H9 (cell line): ENCODE data around the gene AIFM3. TPM values are rescaled to one million over a fixed set of nuclear protein-coding genes. Genes with fewer than 3 reads are reported as not detected.

ENCODE experiments used
- DNase-seq: peaks from one replicate; pipeline ENCODE4 v3.0.0-alpha.2; 2017
- H2AFZ ChIP-seq: one replicate; pipeline ENCODE4 v1.6.1; 2013; ENCODE audit warnings: mild to moderate bottlenecking, low read length, control low read depth, moderate library complexity
- H2AK5ac ChIP-seq: 2 replicates; pipeline ENCODE4 v1.6.1; 2013; ENCODE audit warnings: low read length, control low read depth, mixed read lengths; ENCODE audit not compliant: insufficient read length
- H2BK120ac ChIP-seq: one replicate; pipeline ENCODE4 v1.6.1; 2013; ENCODE audit warnings: low read depth, mild to moderate bottlenecking, low read length, control low read depth, inconsistent platforms; ENCODE audit not compliant: poor library complexity, severe bottlenecking
- H2BK12ac ChIP-seq: 2 replicates; pipeline ENCODE4 v1.6.1; 2013; ENCODE audit warnings: low read length, control low read depth, mixed read lengths, low read depth; ENCODE audit not compliant: insufficient read length
- H2BK15ac ChIP-seq: 2 replicates; pipeline ENCODE4 v1.6.1; 2013; ENCODE audit warnings: low read depth, low read length, control low read depth
- H2BK20ac ChIP-seq: one replicate; pipeline ENCODE4 v1.6.1; 2013; ENCODE audit warnings: low read depth, mild to moderate bottlenecking, low read length, control low read depth, inconsistent platforms; ENCODE audit not compliant: poor library complexity, severe bottlenecking
- H2BK5ac ChIP-seq: 2 replicates; pipeline ENCODE4 v1.6.1; 2013; ENCODE audit warnings: low read length, control low read depth, mixed read lengths; ENCODE audit not compliant: insufficient read length
- H3K14ac ChIP-seq: 2 replicates; pipeline ENCODE4 v1.6.1; 2013; ENCODE audit warnings: low read length, control low read depth; ENCODE audit not compliant: insufficient read depth
- H3K18ac ChIP-seq: 2 replicates; pipeline ENCODE4 v1.6.1; 2013; ENCODE audit warnings: low read depth, mild to moderate bottlenecking, mixed read lengths, low read length, control low read depth; ENCODE audit not compliant: insufficient read length
- H3K23ac ChIP-seq: 2 replicates; pipeline ENCODE4 v1.6.1; 2013; ENCODE audit warnings: low read length, control low read depth, mixed read lengths, low read depth; ENCODE audit not compliant: insufficient read length
- H3K23me2 ChIP-seq: 2 replicates; pipeline ENCODE4 v1.6.1; 2013; ENCODE audit warnings: low read depth, mild to moderate bottlenecking, mixed read lengths, low read length, control low read depth; ENCODE audit not compliant: insufficient read length, poor library complexity, severe bottlenecking
- H3K27ac ChIP-seq: 2 replicates; pipeline ENCODE4 v1.5.1; 2013; ENCODE audit warnings: low read length, control low read depth, mixed read lengths, low read depth; ENCODE audit not compliant: insufficient read length
- H3K27me3 ChIP-seq: 2 replicates; pipeline ENCODE4 v1.6.1; 2013; ENCODE audit warnings: low read length, control low read depth, inconsistent platforms; ENCODE audit not compliant: insufficient read depth
- H3K4ac ChIP-seq: 2 replicates; pipeline ENCODE4 v1.6.1; 2013; ENCODE audit warnings: low read depth, mild to moderate bottlenecking, control low read depth, inconsistent platforms, low read length, moderate library complexity
- H3K4me1 ChIP-seq: 2 replicates; pipeline ENCODE4 v1.6.1; 2013; ENCODE audit warnings: low read length, control low read depth, inconsistent platforms; ENCODE audit not compliant: insufficient read depth
- H3K4me2 ChIP-seq: 2 replicates; pipeline ENCODE4 v1.6.1; 2013; ENCODE audit warnings: low read length, control low read depth, mixed read lengths; ENCODE audit not compliant: insufficient read length, insufficient read depth
- H3K56ac ChIP-seq: 2 replicates; pipeline ENCODE4 v1.6.1; 2013; ENCODE audit warnings: low read depth, mild to moderate bottlenecking, mixed read lengths, low read length, control low read depth; ENCODE audit not compliant: insufficient read length
- H3K79me1 ChIP-seq: 2 replicates; pipeline ENCODE4 v1.6.1; 2013; ENCODE audit warnings: low read depth, mild to moderate bottlenecking, moderate library complexity, low read length, control low read depth, inconsistent platforms; ENCODE audit not compliant: insufficient read depth, poor library complexity, severe bottlenecking
- H3K79me2 ChIP-seq: 2 replicates; pipeline ENCODE4 v1.6.1; 2013; ENCODE audit warnings: low read length, control low read depth, inconsistent platforms; ENCODE audit not compliant: insufficient read depth
- H3K9ac ChIP-seq: 2 replicates; pipeline ENCODE4 v1.6.1; 2013; ENCODE audit warnings: low read length, control low read depth, mixed read lengths; ENCODE audit not compliant: insufficient read length; ENCODE audit errors: extremely low read depth
- H3K9me3 ChIP-seq: one replicate; pipeline ENCODE4 v1.6.1; 2013; ENCODE audit warnings: low read depth, low read length, inconsistent platforms; ENCODE audit not compliant: control insufficient read depth
- H3T11ph ChIP-seq: one replicate; pipeline ENCODE4 v1.6.1; 2013; ENCODE audit warnings: mild to moderate bottlenecking, low read length, control low read depth, inconsistent platforms
- H4K20me1 ChIP-seq: one replicate; pipeline ENCODE4 v1.6.1; 2013; ENCODE audit not compliant: control insufficient read depth, insufficient read length, insufficient read depth
- H4K5ac ChIP-seq: 2 replicates; pipeline ENCODE4 v1.6.1; 2013; ENCODE audit warnings: low read depth, mild to moderate bottlenecking, mixed read lengths, low read length, control low read depth; ENCODE audit not compliant: insufficient read length
- H4K8ac ChIP-seq: replicated peaks from 2 replicates; pipeline ENCODE4 v1.6.1; 2013; ENCODE audit warnings: low read length, control low read depth, mixed read lengths, low read depth; ENCODE audit not compliant: insufficient read length
- H4K91ac ChIP-seq: 2 replicates; pipeline ENCODE4 v1.6.1; 2013; ENCODE audit warnings: low read depth, mild to moderate bottlenecking, moderate library complexity, mixed read lengths, low read length, control low read depth; ENCODE audit not compliant: insufficient read length
- H3K27ac Mint-ChIP-seq, 3 experiments: 2 replicates in 2 of 3; 3 replicates in 1 of 3; pipeline ENCODE4 v1.8.0; 2020 to 2021; ENCODE audit warnings: mixed read lengths in 3 of 3, mild to moderate bottlenecking in 1 of 3, moderate library complexity in 1 of 3
- H3K27me3 Mint-ChIP-seq: 2 replicates; pipeline ENCODE4 v1.8.0; 2021; ENCODE audit warnings: low read depth, mild to moderate bottlenecking, moderate library complexity, mixed read lengths
- H3K36me3 Mint-ChIP-seq, 3 experiments: 2 replicates in 2 of 3; 3 replicates in 1 of 3; pipeline ENCODE4 v1.8.0; 2020 to 2021; ENCODE audit warnings: low read depth in 3 of 3, mixed read lengths in 3 of 3; ENCODE audit not compliant: insufficient read depth in 1 of 3
- H3K4me1 Mint-ChIP-seq, 2 experiments: 2 replicates each; pipeline ENCODE4 v1.8.0; 2020; ENCODE audit warnings: mixed read lengths in 2 of 2
- H3K4me3 Mint-ChIP-seq, 2 experiments: 2 replicates in 1 of 2; 3 replicates in 1 of 2; pipeline ENCODE4 v1.8.0; 2020 to 2021; ENCODE audit warnings: mild to moderate bottlenecking in 2 of 2, mixed read lengths in 2 of 2, moderate library complexity in 1 of 2
- H3K9me3 Mint-ChIP-seq, 2 experiments: 2 replicates in 1 of 2; 3 replicates in 1 of 2; pipeline ENCODE4 v1.8.0; 2020; ENCODE audit warnings: mild to moderate bottlenecking in 2 of 2, mixed read lengths in 2 of 2, moderate library complexity in 1 of 2
- WGBS: extraction: QIAGEN DNeasy Blood & Tissue Kit; methylation state at CpG from one replicate; pipeline ENCODE4 v1.1.7; 2013; ENCODE audit warnings: missing lambda C conversion rate, low lambda C conversion rate, mixed read lengths; ENCODE audit not compliant: insufficient read length; ENCODE audit errors: extremely low coverage; 5-methylcytosine and 5-hydroxymethylcytosine counted together
- total RNA-seq: library from RNA; stranded (reverse); gene quantifications from 2 replicates; pipeline ENCODE4 v1.2.1, GENCODE V29; 2021
- TF ChIP-seq, protein P1 (sequence below): fragments of 200-600 bp; sonication (generic); conservative IDR thresholded peaks from 3 replicates; pipeline ENCODE4 v1.8.0; 2021; ENCODE audit warnings: antibody characterized with exemption, mild to moderate bottlenecking

Gene AIFM3
- total RNA-seq, 1 experiment from 2014 or later, result 1.9 TPM

DNA sequence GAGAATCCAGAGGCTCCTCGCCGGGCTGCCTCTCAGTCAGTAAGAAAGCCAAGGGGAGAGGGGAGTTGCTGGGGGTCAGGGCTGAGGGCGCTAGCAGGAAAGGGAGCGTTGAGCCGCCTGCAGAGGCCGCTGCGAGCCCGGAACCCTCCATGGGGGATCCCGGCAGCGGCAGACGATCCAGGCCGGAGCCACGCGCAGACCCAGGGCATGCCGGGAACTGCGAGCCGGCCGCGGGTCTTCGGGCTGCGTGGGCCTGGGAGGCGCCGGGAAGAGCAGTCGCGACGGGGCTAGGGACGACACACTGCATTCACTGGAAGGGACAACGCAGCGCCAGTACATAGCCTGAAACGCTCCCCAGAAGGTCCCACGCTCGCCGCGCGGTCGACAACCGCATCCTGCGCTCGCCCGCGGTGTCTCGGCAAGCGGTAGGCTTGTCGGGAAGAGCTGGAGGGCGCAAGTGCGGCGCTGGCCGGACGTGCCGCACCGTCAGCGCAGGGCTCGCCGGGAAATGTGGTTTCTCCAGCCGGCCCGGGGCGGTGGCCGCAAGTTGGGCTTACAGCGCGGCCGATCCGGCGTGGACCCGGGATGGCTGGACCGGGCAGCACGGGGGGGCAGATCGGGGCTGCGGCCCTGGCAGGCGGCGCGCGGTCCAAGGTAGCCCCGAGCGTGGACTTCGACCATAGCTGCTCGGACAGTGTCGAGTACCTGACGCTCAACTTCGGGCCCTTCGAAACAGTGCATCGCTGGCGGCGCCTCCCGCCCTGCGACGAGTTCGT lies 14.9 kb downstream of the AIFM3 start, which contains the start of gene LZTR1:
Gene LZTR1 (plus strand): TSS at position 511 of the 776 bp plus-strand sequence. CDS start 75 bp downstream, at position 586.
- no peaks in the 10 kb centered on the region; the same call in 1 of the 2 replicates for H3K27me3 ChIP-seq
- no CpG with 5 or more reads among the region's 87 CpGs for WGBS
- no peak within 1 kb of the TSS for H2BK120ac ChIP-seq
- no peak within 1 kb of the TSS for H2BK20ac ChIP-seq
- Mint-ChIP-seq H3K36me3 (peaks cover 4 to 25% (median 20%) of the 10 kb centered on the region in 3 experiments), H3K4me1 (peaks cover 28 to 30% of the 10 kb centered on the region in 2 experiments), H3K27me3 (peaks cover 30% of the 10 kb centered on the region), H3K27ac (peak within 1 kb of the TSS; percentile 52 to 90 (median 79); a peak in 5 of 7 replicates), H3K9me3 (peaks cover 13 to 15% of the 10 kb centered on the region in 2 experiments), H3K4me3 (peak within 1 kb of the TSS; percentile 94 to 98)
- peak within 1 kb of the TSS; percentile 68 for H3K9ac ChIP-seq
- no peak within 1 kb of the TSS for H3K23ac ChIP-seq
- peak within 1 kb of the TSS; percentile 90 for H3K18ac ChIP-seq
- H2BK15ac ChIP-seq, result no peak within 1 kb of the TSS
- H3K79me2 ChIP-seq, result no peaks in the 10 kb centered on the region
- H3K4me2 ChIP-seq, result peak within 1 kb of the TSS; percentile 73
- H4K8ac ChIP-seq, result no peak within 1 kb of the TSS
- no peak within 1 kb of the TSS for H2BK12ac ChIP-seq
- no peak within 1 kb of the TSS for H3K56ac ChIP-seq
- H2AFZ ChIP-seq, result no peak within 1 kb of the TSS
- TF ChIP-seq, protein P1, sequence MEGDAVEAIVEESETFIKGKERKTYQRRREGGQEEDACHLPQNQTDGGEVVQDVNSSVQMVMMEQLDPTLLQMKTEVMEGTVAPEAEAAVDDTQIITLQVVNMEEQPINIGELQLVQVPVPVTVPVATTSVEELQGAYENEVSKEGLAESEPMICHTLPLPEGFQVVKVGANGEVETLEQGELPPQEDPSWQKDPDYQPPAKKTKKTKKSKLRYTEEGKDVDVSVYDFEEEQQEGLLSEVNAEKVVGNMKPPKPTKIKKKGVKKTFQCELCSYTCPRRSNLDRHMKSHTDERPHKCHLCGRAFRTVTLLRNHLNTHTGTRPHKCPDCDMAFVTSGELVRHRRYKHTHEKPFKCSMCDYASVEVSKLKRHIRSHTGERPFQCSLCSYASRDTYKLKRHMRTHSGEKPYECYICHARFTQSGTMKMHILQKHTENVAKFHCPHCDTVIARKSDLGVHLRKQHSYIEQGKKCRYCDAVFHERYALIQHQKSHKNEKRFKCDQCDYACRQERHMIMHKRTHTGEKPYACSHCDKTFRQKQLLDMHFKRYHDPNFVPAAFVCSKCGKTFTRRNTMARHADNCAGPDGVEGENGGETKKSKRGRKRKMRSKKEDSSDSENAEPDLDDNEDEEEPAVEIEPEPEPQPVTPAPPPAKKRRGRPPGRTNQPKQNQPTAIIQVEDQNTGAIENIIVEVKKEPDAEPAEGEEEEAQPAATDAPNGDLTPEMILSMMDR, result peak; percentile 51; the same call in 2 of the 3 replicates
- H3K27ac ChIP-seq, result no peak within 1 kb of the TSS
- no peak within 1 kb of the TSS for H4K91ac ChIP-seq
- 0 out of 2 replicates have a peak, but pooled peaks cover 2% of the 10 kb centered on the region for H3K4me1 ChIP-seq
- no peaks in the 10 kb centered on the region for H3K79me1 ChIP-seq
- H3K4ac ChIP-seq, result no peak within 1 kb of the TSS
- H3K23me2 ChIP-seq, result peaks cover 14% of the 10 kb centered on the region
- no peak within 1 kb of the TSS for H2BK5ac ChIP-seq
- H3T11ph ChIP-seq, result no peak within 1 kb of the TSS
- peak; percentile 81 for DNase-seq
- H3K9me3 ChIP-seq, result no peaks in the 10 kb centered on the region
- no peaks in the 10 kb centered on the region for H4K20me1 ChIP-seq
- H2AK5ac ChIP-seq, result no peak within 1 kb of the TSS
- H3K14ac ChIP-seq, result peak within 1 kb of the TSS; percentile 77
- H4K5ac ChIP-seq, result no peak within 1 kb of the TSS
